K562 (cell line): ENCODE measurements around the gene ART4. TPM values are rescaled to one million over a fixed set of nuclear protein-coding genes. Genes with fewer than 3 reads are reported as not detected.

Source experiments
- CREM ChIP-seq: IDR thresholded peaks from 2 replicates; pipeline ENCODE4 v1.6.1; 2014; ENCODE audit warnings: antibody characterized with exemption, low read depth
- DPF2 ChIP-seq: fragments of 450-650 bp; IDR thresholded peaks from 2 replicates; pipeline ENCODE4 v1.6.1; 2016
- GABPB1 ChIP-seq: sonication (generic); formaldehyde crosslinking; IDR thresholded peaks from 2 replicates; pipeline ENCODE4 v1.8.0; 2022; ENCODE audit warnings: mild to moderate bottlenecking, missing genetic modification reagents
- GTF2F1 ChIP-seq: IDR thresholded peaks from 2 replicates; pipeline ENCODE4 v1.6.1; 2011; ENCODE audit warnings: low read depth, low read length, improper control_type of control experiment
- HCFC1 ChIP-seq: IDR thresholded peaks from 2 replicates; pipeline ENCODE4 v1.6.1; 2012; ENCODE audit warnings: low read depth, low read length, improper control_type of control experiment
- HDAC8 ChIP-seq: fragments of 450-650 bp; IDR thresholded peaks from 2 replicates; pipeline ENCODE4 v1.6.1; 2016; ENCODE audit warnings: mild to moderate bottlenecking, missing genetic modification characterization, moderate library complexity, missing compliant biosample characterization
- HOMEZ ChIP-seq: fragments of 250-450 bp; sonication (Bioruptor Pico); IDR thresholded peaks from 2 replicates; pipeline ENCODE4 v1.4.0; 2020; ENCODE audit warnings: mild to moderate bottlenecking, moderate library complexity
- HSF4 ChIP-seq: fragments of 250-450 bp; sonication (Bioruptor Pico); IDR thresholded peaks from 2 replicates; pipeline ENCODE4 v2.1.2; 2022; ENCODE audit warnings: mild to moderate bottlenecking, moderate library complexity, borderline replicate concordance
- MCM2 ChIP-seq: fragments of 450-650 bp; IDR thresholded peaks from 2 replicates; pipeline ENCODE4 v1.6.1; 2017; ENCODE audit warnings: low read depth, mild to moderate bottlenecking
- MCM5 ChIP-seq: fragments of 450-650 bp; IDR thresholded peaks from 2 replicates; pipeline ENCODE4 v1.6.1; 2016; ENCODE audit warnings: low read depth
- PML ChIP-seq: IDR thresholded peaks from 2 replicates; pipeline ENCODE4 v1.6.1; 2012; ENCODE audit warnings: low read length, inconsistent platforms
- RBM15 ChIP-seq: fragments of 200-400 bp; formaldehyde crosslinking; IDR thresholded peaks from 2 replicates; pipeline ENCODE4 v1.6.1; 2018; ENCODE audit warnings: mild to moderate bottlenecking, low read length, moderate library complexity; ENCODE audit not compliant: insufficient read depth
- SMARCC2 ChIP-seq: fragments of 450-650 bp; IDR thresholded peaks from 2 replicates; pipeline ENCODE4 v1.6.1; 2017; ENCODE audit warnings: antibody characterized with exemption, moderate library complexity, mild to moderate bottlenecking, low read depth
- TBL1XR1 ChIP-seq, 2 experiments: IDR thresholded peaks; 2 replicates each; pipeline ENCODE4 v1.6.1; 2012; ENCODE audit warnings: improper control_type of control experiment in 2 of 2, low read length in 2 of 2, mild to moderate bottlenecking in 1 of 2
- ZBTB1 ChIP-seq: sonication (generic); formaldehyde crosslinking; IDR thresholded peaks from 2 replicates; pipeline ENCODE4 v1.8.1; 2023; ENCODE audit warnings: missing genetic modification reagents, low read depth, mild to moderate bottlenecking, borderline replicate concordance
- ZBTB2 ChIP-seq: fragments of 450-650 bp; IDR thresholded peaks from 2 replicates; pipeline ENCODE4 v1.6.1; 2016; ENCODE audit warnings: antibody characterized with exemption
- ZNF232 ChIP-seq: sonication (generic); formaldehyde crosslinking; IDR thresholded peaks from 2 replicates; pipeline ENCODE4 v1.8.0; 2022; ENCODE audit warnings: mild to moderate bottlenecking, missing genetic modification reagents
- polyA plus RNA-seq, 8 experiments: library from polyadenylated mRNA; depleted of rRNA in 4 of 8; stranded (reverse) in 5 of 8; unstranded in 3 of 8; fragments of >200 nt; fragmentation: Nextera tagmentation in 2 of 8; fragmentation: Illumina TruSeq in 1 of 8; extraction: Ambion mirVana in 2 of 8; extraction: Trizol in 1 of 8; gene quantifications; 2 replicates each; pipeline versions ENCODE4 v1.2.1 to v1.2.3, GENCODE V29; 2011 to 2014; ENCODE audit warnings: inconsistent platforms in 1 of 8, missing spikeins in 1 of 8
- total RNA-seq, 7 experiments: library from RNA; depleted of rRNA in 6 of 7; stranded (reverse); fragments of >200 nt in 6 of 7; fragmentation: Illumina TruSeq in 2 of 7; extraction: Trizol in 2 of 7; gene quantifications; 2 replicates each; pipeline versions ENCODE4 v1.2.1 to v1.2.3, GENCODE V29; 2011 to 2021; ENCODE audit warnings: low replicate concordance in 1 of 7

The ART4 gene
- total and polyA plus RNA-seq, 9 of the 15 experiments (the other 6 are each of a cell fraction or from before 2014, with no cell fraction given) = 0.07 TPM; not detected in 8

DNA sequence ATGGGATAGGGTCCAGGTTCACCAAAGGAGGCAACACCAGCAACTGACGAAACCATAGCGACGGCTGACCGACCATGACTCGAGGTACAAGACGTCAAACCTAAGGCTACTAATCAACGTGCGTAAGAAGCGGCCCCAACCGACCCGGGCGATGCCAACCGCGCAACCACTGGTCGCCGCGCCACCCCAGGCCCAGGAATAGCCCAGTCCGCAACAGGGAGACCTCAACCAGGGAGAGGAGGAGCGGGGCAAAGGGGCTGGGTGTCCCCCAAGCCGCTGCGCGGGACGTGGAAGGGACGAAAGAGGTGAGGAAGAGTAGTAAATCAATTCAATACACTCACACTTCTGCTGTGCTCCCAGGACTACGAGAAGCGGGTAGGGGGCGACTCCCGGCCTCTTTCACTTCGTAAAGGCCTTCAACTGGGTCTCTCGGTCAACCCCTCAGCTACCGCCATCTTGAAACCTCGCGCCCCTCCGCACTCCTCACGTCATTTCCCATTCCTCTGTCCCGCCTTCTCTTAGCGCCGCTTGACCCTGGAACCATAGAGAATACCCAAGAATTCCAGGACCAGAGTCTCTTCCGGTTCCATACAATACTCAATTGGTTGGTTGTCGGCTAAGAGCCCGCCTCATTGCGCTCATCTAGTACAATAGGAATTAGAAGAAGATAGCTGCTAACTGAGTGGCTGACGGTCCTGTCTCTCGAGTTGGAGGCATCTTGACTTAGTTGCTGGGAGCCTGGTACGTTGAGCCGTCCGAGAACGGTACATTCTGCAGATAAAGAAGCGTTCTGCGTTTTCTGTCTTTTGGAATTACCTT lies 40.1 kb downstream of the ART4 start, which contains the start of the genes C12orf60 and WBP11 (continued):
- TF ChIP-seq PML (0 out of 2 replicates have a peak, but pooled peaks have one; percentile 20), ZBTB1 (CRISPR knock-in tag) (no peak), HCFC1 (peak; percentile 61), DPF2 (no peak), RBM15 (no peak), MCM2 (no peak), SMARCC2 (no peak), HOMEZ (no peak), HDAC8 (tag) (no peak), TBL1XR1 (IDR thresholded peaks at IDR 0.05; ENCODE audit: low read length in 2 of 2) (no peak), GABPB1 (CRISPR knock-in tag) (peak; percentile 91; the same call in 1 of the 2 replicates), ZBTB2 (no peak), ZNF232 (CRISPR knock-in tag) (no peak), CREM (peak; percentile 94), MCM5 (no peak), HSF4 (no peak), GTF2F1 (no peak; the same call in 1 of the 2 replicates)
